IPS-18c (cell line): ENCODE data around the gene MLXIPL.

Experiments used
- H3K4me3 ChIP-seq: 2 replicates; pipeline ENCODE4 v1.7.0; 2013; ENCODE audit warnings: low read depth, mild to moderate bottlenecking, low read length, moderate library complexity; ENCODE audit not compliant: insufficient read depth
- H3K9me3 ChIP-seq: one replicate; pipeline ENCODE4 v1.6.1; 2013; ENCODE audit warnings: mild to moderate bottlenecking, low read length, moderate library complexity; ENCODE audit not compliant: control insufficient read depth, insufficient read depth

MLXIPL gene

GRCh38 chr7:73647725-73648592, 23.6 kb upstream of the MLXIPL start:
- H3K9me3 ChIP-seq, result no peaks in the 10 kb centered on the region
- peak overlapping the region; percentile 68 for H3K4me3 ChIP-seq

- Histone ChIP-seq H3K9me3 (no peaks in the 10 kb centered on the region), H3K4me3 (peak overlapping the region; percentile 68; the same call in 1 of the 2 replicates)
Measured at GRCh38 chr7:73646785-73647724, 22.7 kb upstream of the MLXIPL start.

DNA sequence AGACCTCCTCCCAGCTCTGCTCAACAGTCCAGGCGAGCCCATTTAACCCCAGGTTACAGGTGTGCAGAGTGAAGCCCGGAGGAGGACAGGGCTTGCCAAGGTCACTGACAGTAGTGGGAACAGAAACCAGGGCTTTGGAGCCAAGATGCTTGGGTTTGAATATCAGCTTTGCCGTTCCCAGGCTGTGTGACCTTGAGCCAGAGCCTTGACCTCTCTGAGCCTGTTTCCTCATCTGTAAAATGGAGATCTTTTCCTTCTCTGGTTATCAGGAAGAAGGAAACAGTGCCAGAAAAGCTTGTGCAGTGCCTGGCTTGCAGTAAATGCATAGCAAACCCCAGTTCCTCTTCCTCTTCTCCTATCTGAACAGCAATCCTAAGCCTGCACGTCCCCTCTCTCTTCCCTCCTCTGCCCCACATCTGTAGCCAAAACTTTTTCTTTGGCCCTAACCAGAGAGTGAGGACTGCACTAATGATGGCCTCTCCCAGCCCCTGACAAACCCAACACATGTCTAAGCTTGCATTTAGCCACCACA, 21.4 kb upstream of the MLXIPL start:
- peaks cover 4% of the 10 kb centered on the region for H3K9me3 ChIP-seq
- no peak overlapping the region for H3K4me3 ChIP-seq

- Histone ChIP-seq H3K9me3 (peaks cover 4% of the 10 kb centered on the region), H3K4me3 (no peak overlapping the region)
Measured at GRCh38 chr7:73644688-73645286, 20.5 kb upstream of the MLXIPL start.

DNA sequence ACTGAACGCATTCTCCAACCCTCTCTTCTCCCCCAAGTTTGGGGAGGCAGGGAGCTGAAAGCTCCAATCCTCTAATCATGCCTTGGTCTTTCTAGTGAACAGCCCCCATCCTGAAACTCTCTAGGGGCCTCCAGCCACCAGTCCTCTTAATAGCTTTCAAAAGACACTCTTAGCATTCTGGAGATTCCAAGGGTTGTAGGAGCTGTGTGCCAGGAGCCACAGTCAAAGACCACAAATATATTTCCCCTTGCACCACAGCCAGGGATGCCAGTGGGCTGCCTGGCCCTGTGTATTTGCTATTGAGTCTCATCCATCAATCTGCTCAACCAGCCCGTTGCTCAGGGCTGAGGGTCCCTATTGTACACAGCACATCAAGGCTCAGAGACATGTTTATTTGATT, 18.5 kb upstream of the MLXIPL start:
- H3K4me3 ChIP-seq, result no peak overlapping the region
- peaks cover 4% of the 10 kb centered on the region for H3K9me3 ChIP-seq

DNA sequence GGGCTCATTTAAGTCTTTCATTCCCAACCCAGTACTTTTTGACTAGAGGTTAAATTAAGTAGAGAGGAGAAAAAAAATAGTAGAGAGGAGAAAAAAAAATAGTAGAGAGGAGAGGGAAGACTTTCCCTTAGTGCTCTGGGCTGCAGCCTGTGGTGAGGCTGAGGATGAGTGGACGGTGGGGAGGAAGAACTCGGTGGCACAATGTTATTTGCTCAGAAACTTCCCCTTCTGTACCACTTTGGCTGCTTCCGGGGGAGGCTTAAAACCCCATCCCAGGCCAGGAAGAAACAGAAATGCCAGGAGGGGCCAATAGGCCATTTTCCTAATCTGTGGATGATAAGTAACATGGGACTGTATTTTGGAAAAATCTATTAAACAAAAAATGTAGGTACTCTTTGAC, 14.6 kb upstream of the MLXIPL start:
- no peak overlapping the region for H3K4me3 ChIP-seq
- H3K9me3 ChIP-seq, result peaks cover 4% of the 10 kb centered on the region

DNA sequence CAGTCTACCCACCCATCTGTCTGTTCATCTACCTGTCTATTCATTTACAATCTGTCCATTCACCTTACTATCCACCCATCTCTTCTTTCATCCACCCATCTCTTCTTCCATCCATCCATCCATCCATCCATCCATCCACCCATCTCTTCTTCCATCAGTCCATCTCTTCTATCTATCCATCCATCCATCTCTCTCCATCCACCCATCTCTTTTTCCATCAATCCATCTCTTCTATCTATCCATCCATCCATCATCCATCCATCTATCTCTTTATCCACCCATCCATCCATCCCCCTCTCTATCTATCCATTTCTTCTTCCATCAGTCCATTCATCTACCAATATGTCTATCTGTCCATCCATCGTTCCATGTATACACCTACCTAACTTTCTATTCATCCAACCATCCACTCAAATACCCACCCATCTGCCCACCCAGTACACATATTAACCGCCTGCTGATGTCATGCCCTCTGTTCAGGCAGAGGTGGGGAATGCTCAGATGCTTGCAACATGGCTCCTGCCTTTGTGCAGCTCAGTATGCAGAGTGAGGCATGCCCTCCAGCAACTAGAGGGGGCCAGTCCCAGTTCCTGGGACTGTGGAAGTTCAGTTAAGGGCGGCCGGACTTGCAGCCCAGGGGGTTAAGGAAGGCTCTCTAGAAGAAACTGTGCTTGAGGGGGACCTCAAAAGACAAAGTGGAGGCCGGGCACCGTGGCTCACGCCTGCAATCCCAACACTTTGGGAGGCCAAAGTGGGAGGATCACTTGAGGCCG, 11.3 kb upstream of the MLXIPL start:
- Histone ChIP-seq H3K9me3 (no peaks in the 10 kb centered on the region), H3K4me3 (no peak overlapping the region)

GRCh38 chr7:73633844-73634243, 9.5 kb upstream of the MLXIPL start:
- Histone ChIP-seq H3K9me3 (no peaks in the 10 kb centered on the region), H3K4me3 (no peak overlapping the region)

DNA sequence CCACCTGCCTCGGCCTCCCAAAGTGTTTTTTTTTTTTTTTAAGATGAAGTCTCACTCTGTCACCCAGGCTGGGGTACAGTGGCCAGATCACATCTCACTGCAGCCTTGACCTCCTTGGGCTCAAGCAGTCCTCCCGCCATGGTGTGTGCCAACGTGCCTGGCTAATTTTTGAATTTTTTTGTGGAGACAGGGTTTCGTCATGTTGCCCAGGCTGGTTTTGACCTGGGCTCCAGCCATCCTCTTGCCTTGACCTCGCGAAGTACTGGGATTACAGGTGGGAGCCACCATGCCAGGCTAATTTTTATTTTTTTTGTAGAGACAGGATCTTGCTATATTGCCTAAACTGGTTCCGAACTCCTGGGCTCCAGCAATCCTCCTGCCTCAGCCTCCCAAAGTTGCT, 9.0 kb upstream of the MLXIPL start:
- Histone ChIP-seq H3K4me3 (no peak overlapping the region), H3K9me3 (no peaks in the 10 kb centered on the region)

DNA sequence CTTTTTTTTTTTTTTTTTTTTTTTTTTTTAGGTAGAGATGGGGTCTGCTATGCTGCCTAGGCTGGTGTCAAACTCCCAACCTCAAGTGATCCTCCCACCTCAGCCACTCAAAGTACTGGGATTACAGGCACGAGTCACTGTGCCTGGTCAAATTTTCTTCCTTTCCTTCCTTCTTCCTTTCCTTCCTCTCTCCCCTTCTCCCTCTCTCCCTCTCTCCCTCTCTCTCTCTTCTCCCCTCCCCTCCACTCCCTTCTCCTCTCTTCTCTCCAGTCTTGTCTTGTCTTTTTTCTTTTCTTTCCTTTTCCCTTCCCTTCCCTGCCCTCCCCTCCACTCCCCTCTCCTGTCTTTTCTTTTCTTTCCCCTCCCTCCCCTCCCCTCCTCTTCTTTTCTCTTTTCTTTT, 7.2 kb upstream of the MLXIPL start:
- Histone ChIP-seq H3K4me3 (no peak overlapping the region), H3K9me3 (no peaks in the 10 kb centered on the region)

- no peak overlapping the region for H3K4me3 ChIP-seq
- no peaks in the 10 kb centered on the region for H3K9me3 ChIP-seq
Measured at GRCh38 chr7:73628504-73628903, 4.2 kb upstream of the MLXIPL start.

DNA sequence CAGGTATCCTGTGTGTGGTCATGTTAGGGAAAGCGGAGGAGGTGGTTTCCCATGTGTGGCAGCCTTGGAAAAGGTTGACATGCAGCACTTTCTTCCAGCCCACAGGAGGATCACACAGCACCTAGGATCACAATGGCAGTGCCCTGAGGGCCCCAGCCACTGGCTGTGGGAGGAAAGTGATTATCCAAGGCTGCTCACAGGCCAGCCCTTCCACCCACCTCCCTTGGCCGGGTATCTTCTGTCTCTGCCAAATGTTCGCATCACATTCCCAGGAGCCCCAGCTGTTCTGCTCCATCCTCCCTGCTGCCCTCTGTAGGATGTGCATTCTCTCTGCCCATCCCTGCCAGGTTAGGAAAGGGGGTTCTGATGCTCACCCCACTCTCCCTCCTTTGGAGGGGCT, 2.5 kb upstream of the MLXIPL start:
- Histone ChIP-seq H3K4me3 (no peak overlapping the region), H3K9me3 (no peaks in the 10 kb centered on the region)

GRCh38 chr7:73625276-73625675, 954 bp upstream of the MLXIPL start:
- H3K9me3 ChIP-seq, result no peaks in the 10 kb centered on the region
- H3K4me3 ChIP-seq, result no peak overlapping the region

DNA sequence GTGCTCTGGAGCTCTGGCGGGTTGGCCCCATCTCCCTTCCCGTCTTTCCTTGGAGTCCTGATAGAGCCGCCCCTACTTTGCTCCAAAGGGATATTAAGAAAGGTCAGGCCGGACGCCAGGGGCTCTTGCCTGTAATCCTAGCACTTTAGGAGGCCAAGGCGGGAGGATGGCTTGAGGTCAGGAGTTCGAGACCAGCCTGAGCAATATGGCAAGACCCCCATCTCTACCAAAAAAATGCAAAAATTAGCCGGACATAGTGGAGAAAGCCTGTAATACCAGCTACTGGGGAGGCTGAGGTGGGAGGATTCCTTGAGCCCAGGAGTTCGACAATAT, 313 bp upstream of the MLXIPL start:
- H3K9me3 ChIP-seq, result no peaks in the 10 kb centered on the region
- no peak overlapping the region for H3K4me3 ChIP-seq

- Histone ChIP-seq H3K4me3 (peak overlapping the region; percentile 71), H3K9me3 (no peaks in the 10 kb centered on the region)
Measured at GRCh38 chr7:73622909-73623797, 1.2 kb downstream of the MLXIPL start.

GRCh38 chr7:73622527-73622908, 1.8 kb downstream of the MLXIPL start:
- no peaks in the 10 kb centered on the region for H3K9me3 ChIP-seq
- peak overlapping the region; percentile 71 for H3K4me3 ChIP-seq
